GM23338 (cell line): ENCODE measurements around the gene ZNF91. TPM values are rescaled to one million over a fixed set of nuclear protein-coding genes. Genes with fewer than 3 reads are reported as not detected.

Source experiments
- ATAC-seq: fragments of 200-7000 bp; cut with Tn5 transposase; 3 replicates; pipeline ENCODE4 v1.9.1; 2020
- DNase-seq: peaks from one replicate; pipeline ENCODE4 v3.0.0-alpha.2; 2015; ENCODE audit warnings: low spot score
- H2AFZ ChIP-seq: fragments of 200-600 bp; sonication (generic); 2 replicates; pipeline ENCODE4 v1.8.0; 2016; ENCODE audit warnings: antibody characterized with exemption, mild to moderate bottlenecking, moderate library complexity
- H3F3A ChIP-seq: fragments of 200-600 bp; sonication (generic); replicated peaks from 2 replicates; pipeline ENCODE4 v1.8.0; 2017; ENCODE audit warnings: antibody characterized with exemption, mixed run types, low read depth
- H3K27ac ChIP-seq: fragments of 200-600 bp; sonication (generic); 2 replicates; pipeline ENCODE4 v1.6.1; 2016; ENCODE audit warnings: low read depth
- H3K27me3 ChIP-seq: fragments of 200-600 bp; sonication (generic); 2 replicates; pipeline ENCODE4 v1.8.0; 2016; ENCODE audit warnings: mild to moderate bottlenecking, mixed run types, moderate library complexity; ENCODE audit not compliant: insufficient read depth
- H3K36me3 ChIP-seq: fragments of 200-600 bp; sonication (generic); 2 replicates; pipeline ENCODE4 v1.8.0; 2016; ENCODE audit warnings: mild to moderate bottlenecking; ENCODE audit not compliant: insufficient read depth
- H3K4me1 ChIP-seq: fragments of 200-600 bp; sonication (generic); 2 replicates; pipeline ENCODE4 v1.8.0; 2016; ENCODE audit warnings: mild to moderate bottlenecking, moderate library complexity; ENCODE audit not compliant: insufficient read depth
- H3K4me2 ChIP-seq: fragments of 200-600 bp; sonication (generic); 2 replicates; pipeline ENCODE4 v1.7.1; 2017; ENCODE audit warnings: mixed run types
- H3K4me3 ChIP-seq: fragments of 200-600 bp; sonication (generic); 2 replicates; pipeline ENCODE4 v1.6.1; 2016; ENCODE audit warnings: mixed run types
- H3K79me2 ChIP-seq: fragments of 200-600 bp; sonication (generic); replicated peaks from 2 replicates; pipeline ENCODE4 v1.8.0; 2017; ENCODE audit warnings: mild to moderate bottlenecking; ENCODE audit not compliant: insufficient read depth
- H3K9me2 ChIP-seq: fragments of 200-600 bp; sonication (generic); 2 replicates; pipeline ENCODE4 v1.8.0; 2017; ENCODE audit not compliant: insufficient read depth
- H4K20me1 ChIP-seq: fragments of 200-600 bp; sonication (generic); replicated peaks from 2 replicates; pipeline ENCODE4 v1.8.0; 2017; ENCODE audit warnings: mild to moderate bottlenecking; ENCODE audit not compliant: insufficient read depth
- H3K27ac Mint-ChIP-seq: 2 replicates; pipeline ENCODE4 v1.8.0; 2020; ENCODE audit warnings: inconsistent platforms, mild to moderate bottlenecking, moderate library complexity, mixed read lengths
- H3K27me3 Mint-ChIP-seq: 3 replicates; pipeline ENCODE4 v1.8.0; 2022; ENCODE audit warnings: low read depth, mild to moderate bottlenecking, moderate library complexity, mixed read lengths, inconsistent platforms; ENCODE audit not compliant: insufficient read depth, poor library complexity
- H3K36me3 Mint-ChIP-seq: 3 replicates; pipeline ENCODE4 v1.8.0; 2021; ENCODE audit warnings: low read depth, mild to moderate bottlenecking, inconsistent platforms, moderate library complexity, mixed read lengths
- H3K4me1 Mint-ChIP-seq: 3 replicates; pipeline ENCODE4 v1.8.0; 2020; ENCODE audit warnings: mild to moderate bottlenecking, inconsistent platforms, mixed read lengths
- H3K4me3 Mint-ChIP-seq: 3 replicates; pipeline ENCODE4 v1.8.0; 2021; ENCODE audit warnings: moderate library complexity, mild to moderate bottlenecking, inconsistent platforms, mixed read lengths
- H3K9me3 Mint-ChIP-seq: 3 replicates; pipeline ENCODE4 v1.8.0; 2020; ENCODE audit warnings: moderate library complexity, mild to moderate bottlenecking, inconsistent platforms, mixed read lengths
- CREB1 ChIP-seq: fragments of 250-450 bp; sonication (Bioruptor Pico); IDR thresholded peaks from 2 replicates; pipeline ENCODE4 v1.5.0; 2020; ENCODE audit warnings: low read depth, mild to moderate bottlenecking, moderate library complexity
- EZH2phosphoT487 ChIP-seq: fragments of 200-600 bp; sonication (generic); IDR thresholded peaks from one replicate; pipeline ENCODE4 v1.8.1; 2018; ENCODE audit warnings: antibody characterized with exemption; ENCODE audit not compliant: unreplicated experiment
- NANOG ChIP-seq: IDR thresholded peaks from 2 replicates; pipeline ENCODE4 v1.6.1; 2016; ENCODE audit warnings: antibody characterized with exemption, borderline replicate concordance
- POLR2AphosphoS5 ChIP-seq: IDR thresholded peaks from 2 replicates; pipeline ENCODE4 v1.6.1; 2016; ENCODE audit warnings: antibody characterized with exemption, low read depth
- ZNF462 ChIP-seq: fragments of 250-450 bp; sonication (Bioruptor Pico); IDR thresholded peaks from 2 replicates; pipeline ENCODE4 v1.5.0; 2020; ENCODE audit warnings: mild to moderate bottlenecking, moderate library complexity
- polyA plus RNA-seq: library from polyadenylated mRNA; unstranded; fragments of >200 nt; fragmentation: Nextera tagmentation; extraction: Ambion mirVana; gene quantifications from 2 replicates; pipeline ENCODE4 v1.2.1, GENCODE V29; 2016
- total RNA-seq: library from RNA; depleted of rRNA; stranded (reverse); fragments of >200 nt; shearing (Covaris generic); gene quantifications from 2 replicates; pipeline ENCODE4 v1.2.3, GENCODE V29; 2014
- TF ChIP-seq, protein P1 (sequence below), 2 experiments: fragments of 200-600 bp in 1 of 2; sonication (generic) in 1 of 2; conservative IDR thresholded peaks; 2 replicates each; pipeline versions ENCODE4 v1.5.1 to v1.6.1; 2016 to 2017; ENCODE audit warnings: antibody characterized with exemption in 2 of 2, low read depth in 2 of 2, mild to moderate bottlenecking in 2 of 2, moderate library complexity in 1 of 2

The ZNF91 gene
- total and polyA plus RNA-seq, 2 experiments from 2014 or later: 23.5 to 51.6 TPM

DNA sequence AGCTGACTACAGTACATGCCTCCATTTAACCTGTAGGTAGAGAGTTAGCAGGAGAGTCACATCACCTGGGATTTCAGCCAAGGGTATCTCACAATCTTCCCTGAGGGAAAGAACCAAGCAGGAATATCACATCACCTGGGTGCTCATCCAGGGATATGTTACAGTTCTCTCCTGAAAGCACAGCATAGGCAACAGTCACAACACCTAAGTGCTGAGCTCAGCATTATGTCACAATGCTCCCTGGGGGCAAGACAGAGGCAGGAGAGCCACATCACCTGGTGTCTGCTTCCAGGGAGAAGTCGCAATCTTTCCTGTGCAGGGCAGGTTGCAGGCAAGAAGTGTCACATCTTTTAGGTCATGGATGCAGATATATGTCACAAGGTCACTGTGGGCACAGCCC lies 9.4 kb upstream of the ZNF91 start (continued):
- no peak for TF ChIP-seq ZNF462 (CRISPR knock-in tag)
- no peak for TF ChIP-seq EZH2phosphoT487
- TF ChIP-seq NANOG: no peak
- TF ChIP-seq, protein P1, sequence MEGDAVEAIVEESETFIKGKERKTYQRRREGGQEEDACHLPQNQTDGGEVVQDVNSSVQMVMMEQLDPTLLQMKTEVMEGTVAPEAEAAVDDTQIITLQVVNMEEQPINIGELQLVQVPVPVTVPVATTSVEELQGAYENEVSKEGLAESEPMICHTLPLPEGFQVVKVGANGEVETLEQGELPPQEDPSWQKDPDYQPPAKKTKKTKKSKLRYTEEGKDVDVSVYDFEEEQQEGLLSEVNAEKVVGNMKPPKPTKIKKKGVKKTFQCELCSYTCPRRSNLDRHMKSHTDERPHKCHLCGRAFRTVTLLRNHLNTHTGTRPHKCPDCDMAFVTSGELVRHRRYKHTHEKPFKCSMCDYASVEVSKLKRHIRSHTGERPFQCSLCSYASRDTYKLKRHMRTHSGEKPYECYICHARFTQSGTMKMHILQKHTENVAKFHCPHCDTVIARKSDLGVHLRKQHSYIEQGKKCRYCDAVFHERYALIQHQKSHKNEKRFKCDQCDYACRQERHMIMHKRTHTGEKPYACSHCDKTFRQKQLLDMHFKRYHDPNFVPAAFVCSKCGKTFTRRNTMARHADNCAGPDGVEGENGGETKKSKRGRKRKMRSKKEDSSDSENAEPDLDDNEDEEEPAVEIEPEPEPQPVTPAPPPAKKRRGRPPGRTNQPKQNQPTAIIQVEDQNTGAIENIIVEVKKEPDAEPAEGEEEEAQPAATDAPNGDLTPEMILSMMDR (conservative IDR thresholded peaks at IDR 0.05; ENCODE audit: low read depth in 2 of 2): no peak

GRCh38 chr19:23403581-23404324 lies 8.5 kb upstream of the ZNF91 start:
- H3K4me3 Mint-ChIP-seq: no peak overlapping the region
- H3K27ac Mint-ChIP-seq: no peak overlapping the region
- Histone ChIP-seq H2AFZ (no peak overlapping the region), H4K20me1 (peaks cover 3% of the 10 kb centered on the region), H3K79me2 (peaks cover 26% of the 10 kb centered on the region), H3K4me2 (no peak overlapping the region), H3K4me1 (no peaks in the 10 kb centered on the region), H3F3A (no peaks in the 10 kb centered on the region), H3K27me3 (no peaks in the 10 kb centered on the region), H3K27ac (no peak overlapping the region), H3K4me3 (no peak overlapping the region), H3K9me2 (no peaks in the 10 kb centered on the region), H3K36me3 (peaks cover 48% of the 10 kb centered on the region)
- ATAC-seq (peak; percentile 89), DNase-seq (peak; percentile 55)
- H3K27me3 Mint-ChIP-seq: peaks cover 1% of the 10 kb centered on the region
- TF ChIP-seq, protein P1 (conservative IDR thresholded peaks at IDR 0.05; ENCODE audit: low read depth in 2 of 2): peak; percentile 25 to 30
- TF ChIP-seq CREB1 (CRISPR knock-in tag) (no peak), POLR2AphosphoS5 (no peak)
- H3K9me3 Mint-ChIP-seq: no peaks in the 10 kb centered on the region; the same call in 2 of the 3 replicates
- H3K4me1 Mint-ChIP-seq: no peaks in the 10 kb centered on the region
- peaks cover 77% of the 10 kb centered on the region for H3K36me3 Mint-ChIP-seq
